Ascending aorta (tissue), 2 donors: ENCODE measurements around the gene SPTBN1. TPM values are rescaled to one million over a fixed set of nuclear protein-coding genes. Genes with fewer than 3 reads are reported as not detected.
"Not testable (repeated sequence)": the region's sequence is repeated elsewhere in the genome, so short reads cannot be mapped to it uniquely, and the experiment has no call there.

Source experiments
- DNase-seq, 2 donors: peaks; one replicate each; pipeline ENCODE4 v3.0.0-alpha.2; 2019; ENCODE audit warnings: low spot score in 2 of 2
- H3K27ac ChIP-seq, 2 donors: fragments of 200-600 bp; sonication (generic); one replicate each; pipeline ENCODE4 v1.5.1; 2016 to 2017; ENCODE audit warnings: mild to moderate bottlenecking in 1 of 2
- H3K27me3 ChIP-seq: fragments of 200-600 bp; sonication (generic); one replicate; pipeline ENCODE4 v1.5.1; 2017
- H3K36me3 ChIP-seq, 2 donors: fragments of 200-600 bp; sonication (generic); one replicate each; pipeline ENCODE4 v1.5.1; 2016
- H3K4me1 ChIP-seq, 2 donors: fragments of 200-600 bp; sonication (generic); one replicate each; pipeline ENCODE4 v1.5.1; 2016 to 2017; ENCODE audit warnings: mild to moderate bottlenecking in 1 of 2
- H3K4me3 ChIP-seq, 2 donors: fragments of 200-600 bp; sonication (generic); one replicate each; pipeline ENCODE4 v1.5.1; 2016 to 2017; ENCODE audit warnings: mild to moderate bottlenecking in 1 of 2
- H3K9me3 ChIP-seq, 2 donors: fragments of 200-600 bp; sonication (generic); one replicate each; pipeline ENCODE4 v1.5.1; 2016
- intact Hi-C: fragments of 100-400 bp; cut with DNase I; formaldehyde crosslinking; loops from one replicate; pipeline ENCODE4 v1.15.1; 2023
- total RNA-seq: library from RNA; depleted of rRNA; stranded (reverse); fragments of >200 nt; gene quantifications from one replicate; pipeline ENCODE4 v1.1.0, GENCODE V29; 2016
- TF ChIP-seq, protein P1 (sequence below), 3 experiments: fragments of 200-600 bp in 2 of 3; fragments of 450-650 bp in 1 of 3; sonication (generic) in 2 of 3; IDR thresholded peaks; one replicate each; pipeline ENCODE4 v1.5.1; 2016 to 2019; ENCODE audit warnings: antibody characterized with exemption in 3 of 3, mild to moderate bottlenecking in 1 of 3, moderate library complexity in 1 of 3

Gene SPTBN1
- total RNA-seq, 1 donor from 2014 or later: 246 TPM

GRCh38 chr2:54516842-54517241 lies 60.7 kb downstream of the SPTBN1 start:
- no peak overlapping the region for H3K27ac ChIP-seq
- intact Hi-C loops: no loop called here

DNA sequence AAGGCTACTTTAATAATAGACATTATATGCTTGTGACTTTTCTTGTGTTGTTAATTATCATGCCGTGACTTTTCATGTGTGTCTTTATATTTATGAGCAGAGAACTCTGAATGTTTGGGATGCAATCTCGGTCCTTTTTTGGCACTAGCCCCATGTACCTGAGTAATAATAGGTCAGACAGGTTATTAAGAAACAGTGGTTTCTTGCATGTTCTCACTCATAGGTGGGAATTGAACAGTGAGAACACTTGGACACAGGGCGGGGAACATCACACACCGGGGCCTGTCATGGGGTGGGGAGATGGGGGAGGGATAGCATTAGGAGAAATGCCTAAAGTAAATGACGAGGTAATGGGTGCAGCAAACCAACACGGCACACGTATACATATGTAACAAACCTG lies 61.9 kb downstream of the SPTBN1 start:
- H3K27ac ChIP-seq, H3K27me3 ChIP-seq, intact Hi-C loops, DNase-seq, H3K36me3 ChIP-seq, H3K4me3 ChIP-seq, H3K9me3 ChIP-seq: not testable (repeated sequence)
- H3K4me1 ChIP-seq: peaks cover 0 to 19% of the 10 kb centered on the region in 2 donors

More at GRCh38 chr2:54516842-54517241, 60.7 kb downstream of the SPTBN1 start:
- DNase-seq: no peak
- no peaks in the 10 kb centered on the region for H3K27me3 ChIP-seq
- H3K4me3 ChIP-seq: no peak overlapping the region
- H3K4me1 ChIP-seq: peaks cover 0 to 15% of the 10 kb centered on the region in 2 donors
- no peaks in the 10 kb centered on the region for H3K9me3 ChIP-seq
- TF ChIP-seq, protein P1, sequence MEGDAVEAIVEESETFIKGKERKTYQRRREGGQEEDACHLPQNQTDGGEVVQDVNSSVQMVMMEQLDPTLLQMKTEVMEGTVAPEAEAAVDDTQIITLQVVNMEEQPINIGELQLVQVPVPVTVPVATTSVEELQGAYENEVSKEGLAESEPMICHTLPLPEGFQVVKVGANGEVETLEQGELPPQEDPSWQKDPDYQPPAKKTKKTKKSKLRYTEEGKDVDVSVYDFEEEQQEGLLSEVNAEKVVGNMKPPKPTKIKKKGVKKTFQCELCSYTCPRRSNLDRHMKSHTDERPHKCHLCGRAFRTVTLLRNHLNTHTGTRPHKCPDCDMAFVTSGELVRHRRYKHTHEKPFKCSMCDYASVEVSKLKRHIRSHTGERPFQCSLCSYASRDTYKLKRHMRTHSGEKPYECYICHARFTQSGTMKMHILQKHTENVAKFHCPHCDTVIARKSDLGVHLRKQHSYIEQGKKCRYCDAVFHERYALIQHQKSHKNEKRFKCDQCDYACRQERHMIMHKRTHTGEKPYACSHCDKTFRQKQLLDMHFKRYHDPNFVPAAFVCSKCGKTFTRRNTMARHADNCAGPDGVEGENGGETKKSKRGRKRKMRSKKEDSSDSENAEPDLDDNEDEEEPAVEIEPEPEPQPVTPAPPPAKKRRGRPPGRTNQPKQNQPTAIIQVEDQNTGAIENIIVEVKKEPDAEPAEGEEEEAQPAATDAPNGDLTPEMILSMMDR (IDR thresholded peaks at IDR 0.05): no peak
- H3K36me3 ChIP-seq: no peaks in the 10 kb centered on the region

DNA sequence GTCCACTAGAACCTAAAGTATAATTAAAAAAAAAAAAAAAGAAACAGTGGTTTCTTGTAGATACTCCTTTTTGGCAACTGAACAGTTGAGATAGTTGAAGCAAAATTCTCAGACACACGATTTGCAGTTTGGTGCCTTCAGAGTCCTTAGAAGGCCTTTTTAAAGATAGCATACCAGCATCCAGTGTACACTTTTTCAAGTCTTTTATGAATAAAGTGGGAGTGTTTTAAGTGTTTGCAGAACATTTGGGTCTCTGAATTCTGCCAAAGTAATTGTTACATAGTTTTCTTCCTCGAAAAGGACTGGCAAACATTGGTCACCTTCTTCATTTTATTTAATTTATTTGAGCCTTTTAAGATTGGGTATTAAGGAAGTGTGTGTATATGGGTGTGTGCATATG lies 62.3 kb downstream of the SPTBN1 start:
- intact Hi-C loops: no loop called here
- Histone ChIP-seq H3K27ac (no peak overlapping the region), H3K4me1 (peaks cover 0 to 18% of the 10 kb centered on the region in 2 donors)

DNA sequence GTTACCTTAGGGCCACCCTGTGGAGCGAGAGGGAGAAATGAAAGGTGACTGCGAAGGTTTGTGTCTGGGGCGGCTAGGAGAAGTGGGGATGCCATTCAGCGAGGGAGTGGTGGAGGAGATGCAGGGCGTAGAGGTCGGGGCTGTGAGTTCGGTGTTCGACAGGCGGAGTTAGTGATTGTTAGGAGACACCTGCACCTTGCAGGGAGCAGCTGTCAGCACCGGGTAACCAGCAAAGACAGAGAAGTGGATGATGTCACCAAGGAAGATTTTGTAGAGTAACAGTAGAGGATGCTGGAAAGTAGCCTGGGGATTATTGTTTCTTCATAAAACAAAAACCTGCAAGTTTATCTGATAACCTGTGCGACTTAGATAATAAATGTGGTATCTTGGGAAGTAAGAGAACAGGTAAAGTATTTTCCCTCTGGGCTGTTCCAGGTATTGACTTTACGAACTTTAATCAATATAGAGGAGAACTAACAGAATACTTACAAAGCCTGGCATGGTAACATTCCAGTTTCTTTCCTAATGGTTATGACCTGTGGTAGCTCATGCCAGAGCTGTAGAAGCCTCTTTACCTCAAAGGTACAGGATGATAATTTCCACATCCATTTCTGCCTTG lies 63.8 kb downstream of the SPTBN1 start:
- Histone ChIP-seq H3K4me1 (peaks cover 4 to 22% of the 10 kb centered on the region in 2 donors), H3K9me3 (no peaks in the 10 kb centered on the region), H3K27me3 (no peaks in the 10 kb centered on the region), H3K4me3 (no peak overlapping the region), H3K27ac (no peak overlapping the region), H3K36me3 (no peaks in the 10 kb centered on the region)
- no peak for DNase-seq
- intact Hi-C loops: loop anchor here (5.0 kb wide), 4 partner anchors 37 to 182 kb away; no protein-coding TSS in a partner anchor
- TF ChIP-seq, protein P1 (IDR thresholded peaks at IDR 0.05): no peak

More for the DNA sequence above, 62.3 kb downstream of the SPTBN1 start:
- H3K27me3 ChIP-seq: no peaks in the 10 kb centered on the region
- H3K9me3 ChIP-seq: no peaks in the 10 kb centered on the region
- DNase-seq: no peak
- H3K36me3 ChIP-seq: no peaks in the 10 kb centered on the region
- H3K4me3 ChIP-seq: no peak overlapping the region
- TF ChIP-seq, protein P1 (IDR thresholded peaks at IDR 0.05): no peak

DNA sequence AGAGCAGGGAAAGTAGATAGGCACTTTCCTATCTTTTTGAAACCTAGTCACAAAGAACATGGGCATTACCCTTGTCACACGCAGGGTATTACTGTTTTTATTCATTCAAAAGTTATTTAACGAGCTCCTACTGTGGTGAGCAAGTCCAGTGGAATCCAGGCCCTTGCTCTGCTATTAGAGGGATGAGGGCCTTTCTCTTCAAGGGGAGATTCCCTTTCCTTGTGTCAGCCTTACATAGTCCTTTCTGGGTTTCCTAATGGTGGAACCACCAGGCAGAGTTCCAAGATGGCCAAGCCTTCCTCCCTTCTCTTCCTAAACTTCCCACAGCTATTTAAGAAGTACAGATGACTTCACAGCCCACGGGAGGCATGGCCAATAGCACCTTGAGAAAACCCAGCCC lies 64.6 kb downstream of the SPTBN1 start:
- Histone ChIP-seq H3K9me3 (no peaks in the 10 kb centered on the region), H3K4me1 (peaks cover 4 to 23% of the 10 kb centered on the region in 2 donors), H3K36me3 (no peaks in the 10 kb centered on the region), H3K27ac (peak overlapping the region in 1 of 2 donors; percentile 38), H3K4me3 (no peak overlapping the region), H3K27me3 (no peaks in the 10 kb centered on the region)
- intact Hi-C loops: loop anchor here (5.0 kb wide), 4 partner anchors 37 to 182 kb away; no protein-coding TSS in a partner anchor
- TF ChIP-seq, protein P1 (IDR thresholded peaks at IDR 0.05): no peak
- DNase-seq: no peak

GRCh38 chr2:54522624-54523281 lies 66.6 kb downstream of the SPTBN1 start:
- Histone ChIP-seq H3K9me3 (no peaks in the 10 kb centered on the region), H3K27me3 (no peaks in the 10 kb centered on the region), H3K36me3 (peaks cover 0 to 8% of the 10 kb centered on the region in 2 donors), H3K4me1 (peaks cover 4 to 36% of the 10 kb centered on the region in 2 donors), H3K4me3 (no peak overlapping the region), H3K27ac (no peak overlapping the region)
- intact Hi-C loops: loop anchor here (5.0 kb wide), 4 partner anchors 35 to 180 kb away; no protein-coding TSS in a partner anchor
- no peak for DNase-seq
- TF ChIP-seq, protein P1 (IDR thresholded peaks at IDR 0.05): peak; percentile 28 to 64 (median 51)
